Astrocyte (in vitro differentiated cells and primary cell): ENCODE results near the gene ACD.

Source experiments
- EZH2 ChIP-seq: IDR thresholded peaks from 2 replicates; pipeline ENCODE4 v1.6.1; 2012; ENCODE audit warnings: mild to moderate bottlenecking, low read length, inconsistent platforms; ENCODE audit not compliant: insufficient read depth
- TF ChIP-seq, protein P1 (sequence below): IDR thresholded peaks from 2 replicates; pipeline ENCODE4 v1.5.1; 2011; ENCODE audit warnings: low read depth, mild to moderate bottlenecking, inconsistent platforms, low read length, moderate library complexity; ENCODE audit not compliant: insufficient read depth

DNA sequence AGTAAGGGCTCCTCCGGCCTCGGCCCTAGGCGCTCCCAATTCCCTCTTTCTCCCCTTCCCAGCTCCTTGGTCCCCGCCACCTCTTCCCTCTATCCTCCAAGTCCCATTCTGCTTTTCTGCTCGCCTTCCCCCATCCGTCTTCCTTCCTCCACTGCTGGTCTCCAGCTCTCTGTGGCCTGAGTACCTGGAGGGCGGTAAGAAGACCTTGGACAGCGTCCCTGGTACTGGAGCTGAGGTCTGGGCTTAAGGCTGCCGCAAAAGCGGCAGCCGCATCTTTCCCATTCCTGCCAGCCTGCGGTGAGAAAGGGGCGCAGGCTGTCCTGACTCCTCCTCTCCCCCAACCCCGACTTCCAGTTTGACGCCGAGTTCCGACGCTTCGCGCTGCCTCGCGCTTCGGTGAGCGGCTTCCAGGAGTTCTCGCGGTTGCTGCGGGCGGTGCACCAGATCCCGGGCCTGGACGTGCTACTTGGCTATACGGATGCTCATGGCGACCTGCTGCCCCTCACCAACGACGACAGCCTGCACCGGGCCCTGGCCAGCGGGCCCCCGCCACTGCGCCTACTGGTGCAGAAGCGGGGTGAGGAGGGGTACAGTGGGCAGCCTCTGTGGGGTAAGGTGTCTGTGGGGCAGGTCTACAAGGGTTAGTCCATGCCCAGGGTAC, 1.2 kb upstream of the ACD start:
- TF ChIP-seq, protein P1, sequence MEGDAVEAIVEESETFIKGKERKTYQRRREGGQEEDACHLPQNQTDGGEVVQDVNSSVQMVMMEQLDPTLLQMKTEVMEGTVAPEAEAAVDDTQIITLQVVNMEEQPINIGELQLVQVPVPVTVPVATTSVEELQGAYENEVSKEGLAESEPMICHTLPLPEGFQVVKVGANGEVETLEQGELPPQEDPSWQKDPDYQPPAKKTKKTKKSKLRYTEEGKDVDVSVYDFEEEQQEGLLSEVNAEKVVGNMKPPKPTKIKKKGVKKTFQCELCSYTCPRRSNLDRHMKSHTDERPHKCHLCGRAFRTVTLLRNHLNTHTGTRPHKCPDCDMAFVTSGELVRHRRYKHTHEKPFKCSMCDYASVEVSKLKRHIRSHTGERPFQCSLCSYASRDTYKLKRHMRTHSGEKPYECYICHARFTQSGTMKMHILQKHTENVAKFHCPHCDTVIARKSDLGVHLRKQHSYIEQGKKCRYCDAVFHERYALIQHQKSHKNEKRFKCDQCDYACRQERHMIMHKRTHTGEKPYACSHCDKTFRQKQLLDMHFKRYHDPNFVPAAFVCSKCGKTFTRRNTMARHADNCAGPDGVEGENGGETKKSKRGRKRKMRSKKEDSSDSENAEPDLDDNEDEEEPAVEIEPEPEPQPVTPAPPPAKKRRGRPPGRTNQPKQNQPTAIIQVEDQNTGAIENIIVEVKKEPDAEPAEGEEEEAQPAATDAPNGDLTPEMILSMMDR, result no peak
- TF ChIP-seq EZH2, result no peak
